ENCODE results near the gene PPP1R15A. TPM values are rescaled to one million over a fixed set of nuclear protein-coding genes. Genes with fewer than 3 reads are reported as not detected.
"Not testable (repeated sequence)": the region's sequence is repeated elsewhere in the genome, so short reads cannot be mapped to it uniquely, and the experiment has no call there.

The PPP1R15A gene
- total RNA-seq, 2 donors from 2014 or later: 67.2 to 78.6 TPM

DNA sequence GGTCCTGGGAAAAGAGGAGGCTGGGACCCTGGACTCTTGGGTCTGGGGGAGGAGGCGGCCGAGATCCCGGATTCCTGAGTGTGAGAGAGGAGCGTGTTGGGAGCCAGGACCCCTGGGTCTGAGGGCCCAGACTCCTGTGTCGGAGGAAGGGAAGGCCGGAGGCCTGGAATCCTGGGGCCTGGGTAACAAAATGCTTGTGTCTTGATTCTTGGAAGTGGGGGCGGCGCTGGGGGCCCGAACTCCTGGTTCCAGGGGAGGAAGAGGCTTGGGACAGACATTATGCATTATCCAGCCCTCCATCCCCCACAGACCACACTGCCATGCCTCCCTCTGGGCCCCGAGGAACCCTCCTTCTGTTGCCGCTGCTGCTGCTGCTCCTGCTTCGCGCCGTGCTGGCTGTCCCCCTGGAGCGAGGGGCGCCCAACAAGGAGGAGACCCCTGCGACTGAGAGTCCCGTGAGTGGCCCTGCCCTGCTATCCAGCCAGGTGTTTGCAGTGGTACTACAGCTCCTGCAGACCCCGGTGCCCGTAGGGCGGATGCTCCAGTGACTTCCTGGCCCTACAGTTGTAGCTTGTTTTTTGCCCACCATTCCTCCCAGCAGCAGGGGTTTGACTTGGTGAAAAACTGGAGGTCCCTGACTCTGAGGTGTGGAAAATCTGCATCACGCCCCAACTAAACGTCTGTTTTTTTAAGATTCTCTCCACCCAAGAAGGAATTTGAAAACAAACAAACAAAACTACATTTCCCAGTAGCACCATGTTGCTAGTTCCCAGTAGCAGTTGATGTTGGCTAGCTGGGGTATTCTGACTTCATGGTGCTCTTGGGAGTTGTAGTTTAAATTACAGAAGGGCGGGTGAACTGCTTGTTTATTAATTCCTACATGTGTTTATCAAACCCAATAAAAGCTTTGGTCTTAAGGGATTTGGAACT is 28.5 kb downstream of the PPP1R15A start:
- peak; percentile 15 to 25 for ATAC-seq
- DNase-seq: no peak
- intact Hi-C loops (cut with DNase I): loop anchor here in 1 of 2 donors (10.0 kb wide), 1 partner anchor 54 kb away; the partner anchor contains the start of gene BAX

DNA sequence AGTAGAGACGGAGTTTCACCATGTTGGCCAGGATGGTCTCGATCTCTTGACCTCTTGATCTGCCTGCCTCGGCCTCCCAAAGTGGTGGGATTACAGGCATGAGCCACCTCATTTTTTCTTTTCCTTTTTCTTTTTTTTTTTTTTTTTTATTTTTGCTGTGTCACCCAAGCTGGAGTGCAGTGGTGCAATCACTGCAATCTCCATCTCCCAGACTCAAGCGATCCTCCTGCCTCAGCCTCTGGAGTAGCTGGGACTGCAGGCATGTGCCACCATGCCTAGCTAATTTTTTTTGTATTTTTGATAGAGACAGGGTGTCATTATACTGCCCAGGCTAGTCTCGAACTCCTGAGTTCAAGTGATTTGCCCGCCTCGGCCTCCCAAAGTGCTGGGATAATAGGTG is 30.1 kb downstream of the PPP1R15A start:
- intact Hi-C loops (cut with DNase I): loop anchor here in 1 of 2 donors (10.0 kb wide), 1 partner anchor 53 kb away; the partner anchor contains the start of gene BAX
- DNase-seq, ATAC-seq: not testable (repeated sequence)

DNA sequence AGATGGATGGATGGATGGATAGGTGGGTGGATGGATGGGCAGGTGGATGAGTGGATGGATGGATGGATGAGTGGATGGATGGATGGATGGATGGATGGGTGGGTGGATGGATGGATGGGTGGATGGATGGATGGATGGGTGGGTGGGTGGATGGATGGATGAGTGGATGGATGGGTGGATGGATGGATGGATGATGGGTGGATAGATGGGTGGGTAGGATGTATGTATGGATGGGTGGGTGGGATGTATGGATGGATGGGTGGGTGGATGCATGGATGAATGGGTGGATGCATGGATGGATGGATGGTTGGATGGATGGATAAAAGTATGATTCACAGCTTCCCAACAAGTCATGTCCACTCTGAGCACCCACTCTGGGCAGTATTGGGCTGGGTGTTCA is 31.6 kb downstream of the PPP1R15A start:
- intact Hi-C loops (cut with DNase I): loop anchor here in 1 of 2 donors (10.0 kb wide), 1 partner anchor 51 kb away; the partner anchor contains the start of gene BAX
- not testable (repeated sequence) for ATAC-seq, DNase-seq

DNA sequence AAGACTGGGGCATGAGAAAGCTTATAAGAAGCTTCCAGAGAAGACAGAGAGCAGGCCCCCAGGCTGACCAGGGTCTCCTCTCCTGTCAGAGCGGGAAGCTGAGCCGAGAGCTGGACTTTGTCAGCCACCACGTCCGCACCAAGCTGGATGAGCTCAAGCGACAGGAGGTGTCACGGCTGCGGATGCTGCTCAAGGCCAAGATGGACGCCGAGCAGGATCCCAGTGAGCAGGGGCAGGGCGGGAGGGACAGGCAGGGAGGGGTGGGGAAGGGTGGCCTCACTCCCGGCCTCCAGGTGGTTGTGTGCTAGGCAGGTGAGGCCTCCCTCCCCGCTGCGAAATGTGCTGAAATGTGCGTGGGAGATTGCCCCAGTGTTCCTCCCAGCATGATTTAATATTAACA is 33.4 kb downstream of the PPP1R15A start:
- intact Hi-C loops (cut with DNase I): loop anchor here in 1 of 2 donors (10.0 kb wide), 1 partner anchor 49 kb away; the partner anchor contains the start of gene BAX
- DNase-seq (no peak), ATAC-seq (peak in 1 of 2 donors; percentile 52)

DNA sequence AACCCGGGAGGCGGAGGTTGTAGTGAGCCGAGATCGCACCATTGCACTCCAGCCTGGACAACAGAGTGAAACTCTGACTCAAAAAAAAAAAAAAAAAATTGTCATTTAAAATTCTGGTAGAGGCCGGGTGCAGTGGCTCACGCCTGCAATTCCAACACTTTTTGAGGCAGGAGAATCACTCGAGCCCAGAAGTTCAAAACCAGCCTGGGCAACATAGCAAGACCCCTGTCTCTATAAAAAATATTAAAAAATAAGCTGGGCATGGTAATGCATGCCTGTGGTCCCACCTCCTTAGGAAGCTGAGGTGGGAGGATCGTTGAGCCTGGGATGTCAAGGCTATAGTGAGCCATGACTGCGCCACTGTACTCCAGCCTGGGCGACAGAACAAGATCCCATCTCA is 34.1 kb downstream of the PPP1R15A start:
- DNase-seq (no peak), ATAC-seq (no peak)
- intact Hi-C loops (cut with DNase I): loop anchor here in 1 of 2 donors (10.0 kb wide), 1 partner anchor 48 kb away; the partner anchor contains the start of gene BAX

DNA sequence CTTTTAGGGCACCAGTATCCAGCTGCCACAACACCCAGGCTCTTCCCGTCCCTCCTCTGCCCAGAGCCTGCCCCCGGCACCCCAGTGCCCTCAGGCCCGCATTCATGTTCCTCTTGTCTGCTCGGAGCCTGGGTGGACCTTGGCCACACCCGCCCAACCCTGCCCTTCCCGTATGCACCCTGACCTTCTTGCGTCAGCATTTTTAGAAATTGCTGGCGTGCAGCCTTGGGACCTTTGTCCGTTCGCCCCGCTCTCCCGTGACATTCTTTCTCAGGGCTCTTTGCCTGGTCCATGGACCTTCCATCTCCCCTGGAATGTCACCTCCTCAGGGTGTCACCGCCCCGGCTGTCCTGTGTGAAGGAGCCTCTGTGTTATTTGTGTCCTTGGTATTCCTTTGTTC is 35.5 kb downstream of the PPP1R15A start:
- ATAC-seq: peak in 1 of 2 donors; percentile 24
- DNase-seq: no peak
- intact Hi-C loops (cut with DNase I): loop anchor here in 1 of 2 donors (10.0 kb wide), 1 partner anchor 47 kb away; the partner anchor contains the start of gene BAX

DNA sequence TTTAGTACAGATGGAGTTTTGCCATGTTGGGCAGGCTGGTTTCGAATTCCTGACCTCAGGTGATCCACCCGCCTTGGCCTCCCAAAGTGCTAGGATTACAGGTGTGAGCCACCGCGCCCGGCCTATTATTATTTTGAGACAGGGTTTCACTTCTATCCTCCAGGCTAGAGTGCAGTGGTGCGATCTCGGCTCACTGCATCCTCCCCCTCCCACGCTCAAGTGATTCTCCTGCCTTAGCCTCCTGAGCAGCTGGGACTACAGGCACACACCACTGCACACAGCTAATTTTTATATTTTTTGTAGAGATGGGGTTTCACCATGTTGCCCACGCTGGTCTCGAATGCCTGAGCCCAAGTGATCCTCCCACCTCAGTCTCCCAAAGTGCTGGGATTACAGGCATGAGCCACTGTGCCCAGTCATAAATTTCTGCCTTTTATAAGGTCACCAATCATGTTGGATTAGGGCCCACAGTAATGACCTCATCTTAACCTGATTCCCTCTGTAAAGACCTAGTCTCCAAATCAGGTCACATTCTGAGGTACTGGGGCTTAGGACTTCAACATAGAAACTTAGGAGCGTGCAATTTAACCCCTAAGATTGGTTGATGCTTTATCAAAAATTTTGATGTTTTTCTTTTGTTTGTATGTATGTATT is 37.3 kb downstream of the PPP1R15A start:
- intact Hi-C loops (cut with DNase I): loop anchor here in 1 of 2 donors (10.0 kb wide), 1 partner anchor 45 kb away; the partner anchor contains the start of gene BAX
- not testable (repeated sequence) for ATAC-seq, DNase-seq

DNA sequence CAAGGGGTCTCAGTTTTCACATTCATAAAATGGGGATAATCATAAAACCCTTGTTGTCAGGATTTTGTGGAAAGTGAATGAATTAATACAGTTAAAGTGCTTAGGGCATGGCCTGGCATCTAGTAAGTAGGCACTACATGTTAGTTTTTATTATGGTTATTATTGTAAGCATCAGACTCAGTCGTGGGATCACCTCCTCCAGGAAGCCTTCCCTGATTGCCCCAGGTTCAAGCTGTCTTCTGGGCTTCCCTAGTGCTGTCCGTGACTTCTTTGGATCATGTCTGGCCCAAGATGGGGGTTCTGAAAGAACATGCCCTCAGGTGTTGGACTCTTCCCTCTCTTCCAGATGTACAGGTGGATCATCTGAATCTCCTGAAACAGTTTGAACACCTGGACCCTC is 38.6 kb downstream of the PPP1R15A start:
- ATAC-seq (no peak), DNase-seq (no peak)
- intact Hi-C loops (cut with DNase I): no loop called here

DNA sequence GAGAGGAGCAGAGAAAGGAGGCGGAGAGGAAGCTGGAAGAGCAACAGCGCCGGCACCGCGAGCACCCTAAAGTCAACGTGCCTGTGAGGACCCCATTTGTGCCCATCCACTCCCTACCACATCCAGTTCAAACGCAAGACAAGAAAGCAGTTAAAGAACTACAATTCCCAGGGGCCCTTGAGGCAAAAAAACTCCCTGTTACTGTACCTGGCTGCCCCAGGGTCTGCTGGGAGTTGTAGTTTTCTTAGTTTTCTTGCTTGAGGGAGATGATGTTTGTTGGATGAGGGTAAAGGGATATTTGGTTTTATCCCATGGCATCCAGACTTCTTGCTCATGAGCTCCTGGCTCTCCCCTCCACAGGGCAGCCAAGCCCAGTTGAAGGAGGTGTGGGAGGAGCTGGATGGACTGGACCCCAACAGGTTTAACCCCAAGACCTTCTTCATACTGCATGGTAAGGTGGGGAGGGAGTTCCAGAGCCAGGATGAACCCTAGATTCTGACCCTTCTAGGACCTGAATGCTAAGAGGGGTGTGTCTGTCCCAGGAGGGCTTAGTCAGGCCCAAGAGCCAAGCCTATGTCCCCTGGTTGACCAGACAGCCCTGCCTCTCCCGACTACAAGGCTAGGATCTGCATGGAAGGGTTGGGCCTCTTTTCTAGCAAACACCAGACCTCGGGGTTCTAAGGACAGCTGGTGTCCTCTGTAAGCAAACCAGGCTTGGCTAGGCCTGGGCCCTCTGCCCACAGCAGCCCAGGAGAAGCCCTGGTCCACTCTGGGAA is 41.1 kb downstream of the PPP1R15A start:
- intact Hi-C loops (cut with DNase I): no loop called here
- no peak for ATAC-seq
- no peak for DNase-seq

DNA sequence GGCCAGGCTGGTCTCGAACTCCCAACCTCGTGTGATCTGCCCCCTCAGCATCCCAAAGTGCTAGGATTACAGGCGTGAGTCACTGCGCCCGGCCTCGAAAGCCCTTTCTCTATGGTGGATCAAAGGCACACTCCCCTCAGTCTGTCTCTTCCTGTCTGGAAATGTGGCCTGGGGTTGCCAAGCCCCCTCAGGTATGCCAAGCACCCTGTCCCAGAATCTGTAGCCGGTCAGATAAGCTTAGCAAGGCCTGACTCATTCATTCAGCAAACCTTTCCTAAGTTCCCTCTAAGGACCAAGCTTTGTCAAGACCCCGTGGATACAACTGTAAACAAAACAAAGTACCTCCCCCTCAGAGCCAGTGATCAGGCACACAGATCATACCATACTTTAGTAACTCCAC is 42.0 kb downstream of the PPP1R15A start:
- no peak for DNase-seq
- intact Hi-C loops (cut with DNase I): no loop called here
- no peak for ATAC-seq

DNA sequence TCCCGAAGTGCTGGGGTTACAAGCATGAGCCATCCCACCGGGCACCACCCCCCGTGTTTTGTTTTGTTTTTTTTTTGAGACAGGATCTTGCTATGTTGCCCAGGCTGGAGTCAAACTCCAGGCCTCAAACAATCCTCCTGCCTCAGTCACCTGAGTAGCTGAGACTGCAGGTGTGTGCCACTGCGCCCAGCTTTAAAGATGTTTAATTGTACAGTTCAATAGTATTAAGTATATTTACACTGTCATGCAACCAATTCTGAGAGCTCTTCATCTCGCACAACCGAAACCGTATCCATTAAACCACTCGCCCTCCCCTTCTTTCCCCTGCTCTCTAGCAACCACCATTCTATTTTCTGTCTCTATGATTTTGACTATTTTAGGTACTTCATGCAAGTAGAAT is 43.5 kb downstream of the PPP1R15A start:
- ATAC-seq (no peak), DNase-seq (no peak)
- intact Hi-C loops (cut with DNase I): no loop called here

DNA sequence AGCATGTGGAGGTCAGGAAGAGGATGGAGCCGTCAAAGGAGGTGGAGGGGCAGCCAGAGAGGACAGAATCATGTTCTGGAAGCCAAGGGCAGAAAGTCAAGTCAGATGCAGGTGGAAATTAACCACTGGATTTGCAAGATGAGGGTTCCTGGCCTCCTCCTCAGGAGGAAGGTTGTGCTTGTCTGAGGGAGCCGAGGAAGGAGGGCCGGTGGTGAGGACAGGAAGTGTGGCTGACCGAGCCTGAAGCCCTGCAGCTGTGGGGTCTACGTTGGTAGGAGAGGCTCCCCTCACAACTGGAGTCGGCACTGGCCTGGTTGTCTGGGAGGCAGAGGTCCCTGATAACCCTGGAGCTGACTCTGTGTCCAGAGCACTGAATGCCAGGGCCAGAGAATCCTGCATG is 45.9 kb downstream of the PPP1R15A start:
- ATAC-seq (no peak), DNase-seq (no peak)
- intact Hi-C loops (cut with DNase I): no loop called here

DNA sequence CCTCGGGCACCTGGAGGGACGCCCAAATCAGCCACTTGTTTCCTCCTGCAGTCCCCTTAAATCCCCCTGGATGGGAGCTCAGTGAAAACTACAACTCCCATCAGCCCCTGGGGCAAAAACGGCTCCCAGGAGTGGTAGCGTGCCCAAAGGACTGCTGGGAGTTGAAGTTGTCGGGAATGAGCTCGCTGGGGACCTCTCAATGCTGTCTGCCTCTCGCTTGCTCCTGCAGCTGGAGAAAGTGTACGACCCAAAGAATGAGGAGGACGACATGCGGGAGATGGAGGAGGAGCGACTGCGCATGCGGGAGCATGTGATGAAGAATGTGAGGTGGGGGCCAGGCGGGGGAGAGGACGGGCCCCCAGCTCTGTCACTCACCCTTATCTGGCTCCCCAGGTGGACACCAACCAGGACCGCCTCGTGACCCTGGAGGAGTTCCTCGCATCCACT is 46.6 kb downstream of the PPP1R15A start:
- intact Hi-C loops (cut with DNase I): no loop called here
- DNase-seq (no peak), ATAC-seq (peak in 1 of 2 donors; percentile 27)

DNA sequence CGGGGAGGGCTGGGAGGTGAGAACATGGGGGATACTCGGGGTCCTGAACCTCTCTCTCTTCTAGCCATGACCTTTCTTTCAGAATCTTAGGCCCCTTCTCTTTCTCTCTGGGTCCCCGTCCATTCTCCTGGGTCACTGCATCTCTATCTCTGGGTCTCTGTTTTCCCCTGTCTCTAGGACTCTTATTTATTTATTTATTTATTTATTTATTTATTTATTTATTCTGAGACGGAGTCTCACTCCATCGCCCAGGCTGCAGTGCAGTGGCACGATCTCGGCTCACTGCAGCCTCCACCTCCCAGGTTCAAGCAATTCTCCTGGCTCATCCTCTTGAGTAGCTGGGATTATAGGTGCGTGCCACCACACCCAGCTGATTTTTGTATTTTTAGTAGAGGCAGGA is 47.0 kb downstream of the PPP1R15A start:
- ATAC-seq; DNase-seq; intact Hi-C loops (cut with DNase I): not testable (repeated sequence)

DNA sequence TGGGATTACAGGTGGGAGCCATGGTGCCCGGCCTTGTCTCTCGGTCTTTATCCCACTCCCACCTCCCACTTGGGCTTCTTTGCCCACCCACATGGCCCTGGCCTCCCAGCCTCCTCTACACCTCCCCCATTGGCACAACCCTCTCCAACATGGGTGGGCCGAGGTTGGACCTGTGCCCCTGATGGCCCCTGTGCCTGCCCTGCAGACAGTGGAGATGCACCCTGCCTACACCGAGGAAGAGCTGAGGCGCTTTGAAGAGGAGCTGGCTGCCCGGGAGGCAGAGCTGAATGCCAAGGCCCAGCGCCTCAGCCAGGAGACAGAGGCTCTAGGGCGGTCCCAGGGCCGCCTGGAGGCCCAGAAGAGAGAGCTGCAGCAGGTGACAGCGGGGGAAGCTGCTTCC is 48.7 kb downstream of the PPP1R15A start:
- DNase-seq (no peak), ATAC-seq (no peak)
- intact Hi-C loops (cut with DNase I): no loop called here

DNA sequence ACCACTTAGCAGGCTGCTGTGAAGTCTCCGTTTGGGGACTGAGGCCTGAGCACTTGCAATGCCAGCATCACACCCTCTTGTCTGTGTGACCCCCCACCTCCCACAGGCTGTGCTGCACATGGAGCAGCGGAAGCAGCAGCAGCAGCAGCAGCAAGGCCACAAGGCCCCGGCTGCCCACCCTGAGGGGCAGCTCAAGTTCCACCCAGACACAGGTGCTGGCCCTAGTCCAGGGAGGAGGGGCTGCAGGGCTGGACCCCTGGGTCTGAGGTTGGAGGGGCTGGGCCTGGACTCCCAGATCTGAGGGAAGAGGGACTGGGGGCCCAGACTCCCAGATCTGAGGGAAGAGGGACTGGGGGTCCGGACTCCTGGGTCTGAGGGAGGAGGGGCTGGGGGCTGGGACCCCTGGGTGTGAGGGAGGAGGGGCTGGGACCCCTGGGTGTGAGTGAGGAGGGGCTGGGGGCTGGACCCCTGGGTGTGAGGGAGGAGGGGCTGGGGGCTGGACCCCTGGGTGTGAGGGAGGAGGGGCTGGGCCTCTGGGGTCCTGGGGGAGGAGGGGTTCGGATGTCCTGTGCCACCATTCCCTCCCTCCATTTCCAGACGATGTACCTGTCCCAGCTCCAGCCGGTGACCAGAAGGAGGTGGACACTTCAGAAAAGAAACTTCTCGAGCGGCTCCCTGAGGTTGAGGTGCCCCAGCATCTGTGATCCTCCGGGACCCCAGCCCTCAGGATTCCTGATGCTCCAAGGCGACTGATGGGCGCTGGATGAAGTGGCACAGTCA is 49.7 kb downstream of the PPP1R15A start:
- no peak for ATAC-seq
- DNase-seq: no peak
- intact Hi-C loops (cut with DNase I): no loop called here

DNA sequence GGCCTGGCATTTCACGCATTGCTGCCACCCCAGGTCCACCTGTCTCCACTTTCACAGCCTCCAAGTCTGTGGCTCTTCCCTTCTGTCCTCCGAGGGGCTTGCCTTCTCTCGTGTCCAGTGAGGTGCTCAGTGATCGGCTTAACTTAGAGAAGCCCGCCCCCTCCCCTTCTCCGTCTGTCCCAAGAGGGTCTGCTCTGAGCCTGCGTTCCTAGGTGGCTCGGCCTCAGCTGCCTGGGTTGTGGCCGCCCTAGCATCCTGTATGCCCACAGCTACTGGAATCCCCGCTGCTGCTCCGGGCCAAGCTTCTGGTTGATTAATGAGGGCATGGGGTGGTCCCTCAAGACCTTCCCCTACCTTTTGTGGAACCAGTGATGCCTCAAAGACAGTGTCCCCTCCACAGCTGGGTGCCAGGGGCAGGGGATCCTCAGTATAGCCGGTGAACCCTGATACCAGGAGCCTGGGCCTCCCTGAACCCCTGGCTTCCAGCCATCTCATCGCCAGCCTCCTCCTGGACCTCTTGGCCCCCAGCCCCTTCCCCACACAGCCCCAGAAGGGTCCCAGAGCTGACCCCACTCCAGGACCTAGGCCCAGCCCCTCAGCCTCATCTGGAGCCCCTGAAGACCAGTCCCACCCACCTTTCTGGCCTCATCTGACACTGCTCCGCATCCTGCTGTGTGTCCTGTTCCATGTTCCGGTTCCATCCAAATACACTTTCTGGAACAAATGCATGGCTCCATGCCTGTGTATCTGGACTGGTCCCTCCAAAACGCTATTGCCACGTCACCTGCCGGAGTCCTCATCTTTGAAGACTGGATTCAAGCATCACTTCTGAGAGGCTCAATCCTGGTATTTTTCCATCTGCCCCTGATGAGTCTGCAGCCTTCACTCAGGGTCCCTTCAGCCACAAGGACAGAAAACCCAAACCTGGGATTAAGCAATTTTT is 50.6 kb downstream of the PPP1R15A start:
- ATAC-seq (no peak), DNase-seq (no peak)
- intact Hi-C loops (cut with DNase I): no loop called here

All from left cardiac atrium (tissue), 4 donors.